HepG2 (cell line): ENCODE measurements around the gene PEX19. TPM values are rescaled to one million over a fixed set of nuclear protein-coding genes. Genes with fewer than 3 reads are reported as not detected.

Experiments used
- MED1 ChIP-seq: sonication (generic); formaldehyde crosslinking; IDR thresholded peaks from 2 replicates; pipeline ENCODE4 v1.4.0; 2020; ENCODE audit warnings: missing genetic modification reagents
- MYNN ChIP-seq: sonication (generic); formaldehyde crosslinking; IDR thresholded peaks from 2 replicates; pipeline ENCODE4 v1.4.0; 2020; ENCODE audit warnings: mild to moderate bottlenecking, low read depth, missing genetic modification reagents
- NRL ChIP-seq: sonication (generic); formaldehyde crosslinking; IDR thresholded peaks from 2 replicates; pipeline ENCODE4 v1.5.0; 2020; ENCODE audit warnings: missing genetic modification reagents, mild to moderate bottlenecking, moderate library complexity, borderline replicate concordance
- PHB2 ChIP-seq: fragments of 450-650 bp; IDR thresholded peaks from 2 replicates; pipeline ENCODE4 v1.6.1; 2018; ENCODE audit not compliant: partially characterized antibody
- SIN3B ChIP-seq: fragments of 150-350 bp; IDR thresholded peaks from 2 replicates; pipeline ENCODE4 v1.6.1; 2014; ENCODE audit warnings: low read length
- TBX3 ChIP-seq: fragments of 450-650 bp; IDR thresholded peaks from 2 replicates; pipeline ENCODE4 v1.6.1; 2017; ENCODE audit warnings: antibody characterized with exemption, mild to moderate bottlenecking, inconsistent platforms, borderline replicate concordance
- ZFP41 ChIP-seq: sonication (generic); formaldehyde crosslinking; IDR thresholded peaks from 2 replicates; pipeline ENCODE4 v1.4.0; 2020; ENCODE audit warnings: mild to moderate bottlenecking, missing genetic modification reagents, borderline replicate concordance
- ZMYM4 ChIP-seq: sonication (generic); formaldehyde crosslinking; IDR thresholded peaks from 2 replicates; pipeline ENCODE4 v1.8.1; 2023; ENCODE audit warnings: mild to moderate bottlenecking, missing genetic modification reagents
- ZNF34 ChIP-seq: sonication (generic); formaldehyde crosslinking; IDR thresholded peaks from 2 replicates; pipeline ENCODE4 v1.4.0; 2020; ENCODE audit warnings: mild to moderate bottlenecking, missing genetic modification reagents, borderline replicate concordance
- ZNF570 ChIP-seq: sonication (generic); formaldehyde crosslinking; IDR thresholded peaks from 2 replicates; pipeline ENCODE4 v1.4.0; 2020; ENCODE audit warnings: mild to moderate bottlenecking, missing genetic modification reagents, borderline replicate concordance
- ZNF619 ChIP-seq: sonication (generic); formaldehyde crosslinking; IDR thresholded peaks from 2 replicates; pipeline ENCODE4 v1.4.0; 2020; ENCODE audit warnings: mild to moderate bottlenecking, missing genetic modification reagents
- polyA plus RNA-seq, 8 experiments: library from polyadenylated mRNA; depleted of rRNA in 3 of 8; stranded (reverse) in 7 of 8; unstranded in 1 of 8; fragments of >200 nt; fragmentation: Illumina TruSeq in 4 of 8; extraction: Trizol in 4 of 8; gene quantifications; 2 replicates each; pipeline versions ENCODE4 v1.2.1 to v1.2.3, GENCODE V29; 2011 to 2016; ENCODE audit warnings: low read depth in 4 of 8, missing spikeins in 1 of 8, mixed read lengths in 1 of 8; ENCODE audit not compliant: insufficient read depth in 1 of 8
- total RNA-seq, 5 experiments: library from RNA; depleted of rRNA; stranded (reverse); fragments of >200 nt; fragmentation: Illumina TruSeq; extraction: Trizol; gene quantifications; 2 replicates each; pipeline ENCODE4 v1.2.3, GENCODE V29; 2016; ENCODE audit warnings: low read depth in 1 of 5
- TF ChIP-seq, protein P1 (sequence below): sonication (generic); formaldehyde crosslinking; IDR thresholded peaks from 2 replicates; pipeline ENCODE4 v1.8.1; 2023; ENCODE audit warnings: mild to moderate bottlenecking, inconsistent platforms, moderate library complexity, missing genetic modification reagents, borderline replicate concordance
- TF ChIP-seq, protein P2 (sequence below): sonication (generic); formaldehyde crosslinking; conservative IDR thresholded peaks from 2 replicates; pipeline ENCODE4 v1.4.0; 2020; ENCODE audit warnings: missing genetic modification reagents
- TF ChIP-seq, protein P3 (sequence below): IDR thresholded peaks from 2 replicates; pipeline ENCODE4 v1.6.1; 2012; ENCODE audit warnings: low read length, improper control_type of control experiment
- TF ChIP-seq, protein P4 (sequence below): sonication (generic); formaldehyde crosslinking; IDR thresholded peaks from 2 replicates; pipeline ENCODE4 v1.4.0; 2020; ENCODE audit warnings: mild to moderate bottlenecking, missing genetic modification reagents, borderline replicate concordance
- TF ChIP-seq, protein P5 (sequence below): sonication (generic); formaldehyde crosslinking; IDR thresholded peaks from 2 replicates; pipeline ENCODE4 v1.8.0; 2022; ENCODE audit warnings: mild to moderate bottlenecking, missing genetic modification reagents
- TF ChIP-seq, protein P6 (sequence below): sonication (generic); formaldehyde crosslinking; IDR thresholded peaks from 2 replicates; pipeline ENCODE4 v1.8.0; 2022; ENCODE audit warnings: missing genetic modification reagents, mild to moderate bottlenecking, borderline replicate concordance

The PEX19 gene
- total and polyA plus RNA-seq, 2 of the 13 experiments (the other 11 are each of a cell fraction or from before 2014, with no cell fraction given), result 47.0 to 51.8 TPM

DNA sequence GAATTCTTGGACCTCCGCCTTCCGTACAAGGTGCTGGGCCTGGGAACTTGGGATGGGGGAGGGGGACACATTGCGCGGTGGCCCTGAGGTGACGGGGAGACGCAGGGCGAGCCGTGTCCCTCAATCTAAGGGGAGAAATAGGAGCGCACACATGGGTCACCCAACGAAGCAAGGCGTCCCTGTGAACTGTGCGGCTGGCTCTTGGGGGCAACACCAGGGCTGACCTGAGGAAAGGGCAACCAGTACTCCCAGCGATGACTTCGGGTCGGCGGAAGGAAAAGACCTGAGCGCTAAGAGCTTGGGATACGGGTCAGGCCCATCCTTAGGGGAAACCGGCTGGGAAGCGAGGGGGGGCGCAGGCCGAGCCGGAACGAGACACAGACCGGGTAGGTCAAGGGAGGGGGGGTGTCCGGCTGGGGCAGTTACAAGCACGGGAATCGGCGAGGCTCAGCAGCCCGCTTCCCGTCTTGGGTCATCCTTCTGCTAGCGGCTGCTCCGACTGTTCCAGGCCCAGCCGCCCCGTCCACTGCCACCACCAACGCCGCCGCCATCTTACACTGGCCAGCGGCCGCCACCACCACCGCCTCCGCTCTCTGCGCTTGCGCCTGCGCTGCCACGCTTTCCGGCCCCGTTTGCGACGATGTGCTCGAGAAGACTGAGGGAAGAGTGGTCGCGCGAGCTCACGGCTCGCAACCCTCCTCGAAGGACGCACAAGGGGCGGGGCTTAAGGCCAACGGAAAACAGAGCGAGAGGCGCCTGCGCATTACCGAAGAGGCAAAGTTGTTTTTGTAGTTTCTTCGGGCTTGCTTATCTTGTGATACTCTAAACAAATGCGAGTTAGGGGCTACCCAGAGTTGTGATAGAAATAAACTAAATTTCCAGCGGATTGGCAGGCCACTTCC, 22.8 kb downstream of the PEX19 start, which contains the start of gene DCAF8 (continued):
- TF ChIP-seq, protein P1, sequence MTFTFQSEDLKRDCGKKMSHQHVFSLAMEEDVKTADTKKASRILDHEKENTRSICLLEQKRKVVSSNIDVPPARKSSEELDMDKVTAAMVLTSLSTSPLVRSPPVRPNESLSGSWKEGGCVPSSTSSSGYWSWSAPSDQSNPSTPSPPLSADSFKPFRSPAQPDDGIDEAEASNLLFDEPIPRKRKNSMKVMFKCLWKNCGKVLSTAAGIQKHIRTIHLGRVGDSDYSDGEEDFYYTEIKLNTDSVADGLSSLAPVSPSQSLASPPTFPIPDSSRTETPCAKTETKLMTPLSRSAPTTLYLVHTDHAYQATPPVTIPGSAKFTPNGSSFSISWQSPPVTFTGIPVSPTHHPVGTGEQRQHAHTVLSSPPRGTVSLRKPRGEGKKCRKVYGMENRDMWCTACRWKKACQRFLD (CRISPR knock-in tag), result peak; percentile 51; the same call in 1 of the 2 replicates
- TF ChIP-seq, protein P2, sequence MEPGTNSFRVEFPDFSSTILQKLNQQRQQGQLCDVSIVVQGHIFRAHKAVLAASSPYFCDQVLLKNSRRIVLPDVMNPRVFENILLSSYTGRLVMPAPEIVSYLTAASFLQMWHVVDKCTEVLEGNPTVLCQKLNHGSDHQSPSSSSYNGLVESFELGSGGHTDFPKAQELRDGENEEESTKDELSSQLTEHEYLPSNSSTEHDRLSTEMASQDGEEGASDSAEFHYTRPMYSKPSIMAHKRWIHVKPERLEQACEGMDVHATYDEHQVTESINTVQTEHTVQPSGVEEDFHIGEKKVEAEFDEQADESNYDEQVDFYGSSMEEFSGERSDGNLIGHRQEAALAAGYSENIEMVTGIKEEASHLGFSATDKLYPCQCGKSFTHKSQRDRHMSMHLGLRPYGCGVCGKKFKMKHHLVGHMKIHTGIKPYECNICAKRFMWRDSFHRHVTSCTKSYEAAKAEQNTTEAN (CRISPR knock-in tag), result no peak
- TF ChIP-seq, protein P3, sequence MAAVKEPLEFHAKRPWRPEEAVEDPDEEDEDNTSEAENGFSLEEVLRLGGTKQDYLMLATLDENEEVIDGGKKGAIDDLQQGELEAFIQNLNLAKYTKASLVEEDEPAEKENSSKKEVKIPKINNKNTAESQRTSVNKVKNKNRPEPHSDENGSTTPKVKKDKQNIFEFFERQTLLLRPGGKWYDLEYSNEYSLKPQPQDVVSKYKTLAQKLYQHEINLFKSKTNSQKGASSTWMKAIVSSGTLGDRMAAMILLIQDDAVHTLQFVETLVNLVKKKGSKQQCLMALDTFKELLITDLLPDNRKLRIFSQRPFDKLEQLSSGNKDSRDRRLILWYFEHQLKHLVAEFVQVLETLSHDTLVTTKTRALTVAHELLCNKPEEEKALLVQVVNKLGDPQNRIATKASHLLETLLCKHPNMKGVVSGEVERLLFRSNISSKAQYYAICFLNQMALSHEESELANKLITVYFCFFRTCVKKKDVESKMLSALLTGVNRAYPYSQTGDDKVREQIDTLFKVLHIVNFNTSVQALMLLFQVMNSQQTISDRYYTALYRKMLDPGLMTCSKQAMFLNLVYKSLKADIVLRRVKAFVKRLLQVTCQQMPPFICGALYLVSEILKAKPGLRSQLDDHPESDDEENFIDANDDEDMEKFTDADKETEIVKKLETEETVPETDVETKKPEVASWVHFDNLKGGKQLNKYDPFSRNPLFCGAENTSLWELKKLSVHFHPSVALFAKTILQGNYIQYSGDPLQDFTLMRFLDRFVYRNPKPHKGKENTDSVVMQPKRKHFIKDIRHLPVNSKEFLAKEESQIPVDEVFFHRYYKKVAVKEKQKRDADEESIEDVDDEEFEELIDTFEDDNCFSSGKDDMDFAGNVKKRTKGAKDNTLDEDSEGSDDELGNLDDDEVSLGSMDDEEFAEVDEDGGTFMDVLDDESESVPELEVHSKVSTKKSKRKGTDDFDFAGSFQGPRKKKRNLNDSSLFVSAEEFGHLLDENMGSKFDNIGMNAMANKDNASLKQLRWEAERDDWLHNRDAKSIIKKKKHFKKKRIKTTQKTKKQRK, result no peak
- TF ChIP-seq MYNN, result peak; percentile 95
- TF ChIP-seq ZMYM4 (CRISPR knock-in tag), result peak; percentile 95
- 0 out of 2 replicates have a peak, but pooled peaks have one; percentile 56 for TF ChIP-seq ZFP41 (CRISPR knock-in tag)
- no peak for TF ChIP-seq TBX3
- peak; percentile 95; the same call in 1 of the 2 replicates for TF ChIP-seq NRL (CRISPR knock-in tag)
- no peak; the same call in 1 of the 2 replicates for TF ChIP-seq ZNF619 (CRISPR knock-in tag)
- TF ChIP-seq MED1 (CRISPR knock-in tag), result peak; percentile 70
- no peak for TF ChIP-seq ZNF34 (CRISPR knock-in tag)
- TF ChIP-seq SIN3B, result peak; percentile 13; the same call in 1 of the 2 replicates
- TF ChIP-seq ZNF570 (CRISPR knock-in tag), result no peak
- TF ChIP-seq, protein P4, sequence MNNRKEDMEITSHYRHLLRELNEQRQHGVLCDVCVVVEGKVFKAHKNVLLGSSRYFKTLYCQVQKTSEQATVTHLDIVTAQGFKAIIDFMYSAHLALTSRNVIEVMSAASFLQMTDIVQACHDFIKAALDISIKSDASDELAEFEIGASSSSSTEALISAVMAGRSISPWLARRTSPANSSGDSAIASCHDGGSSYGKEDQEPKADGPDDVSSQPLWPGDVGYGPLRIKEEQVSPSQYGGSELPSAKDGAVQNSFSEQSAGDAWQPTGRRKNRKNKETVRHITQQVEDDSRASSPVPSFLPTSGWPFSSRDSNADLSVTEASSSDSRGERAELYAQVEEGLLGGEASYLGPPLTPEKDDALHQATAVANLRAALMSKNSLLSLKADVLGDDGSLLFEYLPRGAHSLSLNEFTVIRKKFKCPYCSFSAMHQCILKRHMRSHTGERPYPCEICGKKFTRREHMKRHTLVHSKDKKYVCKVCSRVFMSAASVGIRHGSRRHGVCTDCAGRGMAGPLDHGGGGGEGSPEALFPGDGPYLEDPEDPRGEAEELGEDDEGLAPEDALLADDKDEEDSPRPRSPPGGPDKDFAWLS (CRISPR knock-in tag), result peak; percentile 74; the same call in 1 of the 2 replicates
- no peak for TF ChIP-seq PHB2
- TF ChIP-seq, protein P5, sequence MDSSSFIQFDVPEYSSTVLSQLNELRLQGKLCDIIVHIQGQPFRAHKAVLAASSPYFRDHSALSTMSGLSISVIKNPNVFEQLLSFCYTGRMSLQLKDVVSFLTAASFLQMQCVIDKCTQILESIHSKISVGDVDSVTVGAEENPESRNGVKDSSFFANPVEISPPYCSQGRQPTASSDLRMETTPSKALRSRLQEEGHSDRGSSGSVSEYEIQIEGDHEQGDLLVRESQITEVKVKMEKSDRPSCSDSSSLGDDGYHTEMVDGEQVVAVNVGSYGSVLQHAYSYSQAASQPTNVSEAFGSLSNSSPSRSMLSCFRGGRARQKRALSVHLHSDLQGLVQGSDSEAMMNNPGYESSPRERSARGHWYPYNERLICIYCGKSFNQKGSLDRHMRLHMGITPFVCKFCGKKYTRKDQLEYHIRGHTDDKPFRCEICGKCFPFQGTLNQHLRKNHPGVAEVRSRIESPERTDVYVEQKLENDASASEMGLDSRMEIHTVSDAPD (CRISPR knock-in tag), result no peak
- TF ChIP-seq, protein P6, sequence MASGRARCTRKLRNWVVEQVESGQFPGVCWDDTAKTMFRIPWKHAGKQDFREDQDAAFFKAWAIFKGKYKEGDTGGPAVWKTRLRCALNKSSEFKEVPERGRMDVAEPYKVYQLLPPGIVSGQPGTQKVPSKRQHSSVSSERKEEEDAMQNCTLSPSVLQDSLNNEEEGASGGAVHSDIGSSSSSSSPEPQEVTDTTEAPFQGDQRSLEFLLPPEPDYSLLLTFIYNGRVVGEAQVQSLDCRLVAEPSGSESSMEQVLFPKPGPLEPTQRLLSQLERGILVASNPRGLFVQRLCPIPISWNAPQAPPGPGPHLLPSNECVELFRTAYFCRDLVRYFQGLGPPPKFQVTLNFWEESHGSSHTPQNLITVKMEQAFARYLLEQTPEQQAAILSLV (CRISPR knock-in tag), result peak; percentile 87; the same call in 1 of the 2 replicates
